GM18868 (cell line): ENCODE results near the gene KIF21A.
"Not testable (repeated sequence)": the region's sequence is repeated elsewhere in the genome, so short reads cannot be mapped to it uniquely, and the experiment has no call there.

Source experiments
- ATAC-seq: cut with Tn5 transposase; IDR thresholded peaks from one replicate; pipeline ENCODE4 v1.9.1; 2021; ENCODE audit warnings: mild to moderate bottlenecking, moderate library complexity; ENCODE audit not compliant: unreplicated experiment

The KIF21A gene

GRCh38 chr12:39352471-39353017 lies 90.4 kb downstream of the KIF21A start:
- no peak for ATAC-seq

- no peak for ATAC-seq
These were observed 91.8 kb downstream of the KIF21A start for GRCh38 chr12:39351153-39351552.

- no peak for ATAC-seq
These were observed 93.8 kb downstream of the KIF21A start for GRCh38 chr12:39348941-39349626.

GRCh38 chr12:39348523-39348922 lies 94.4 kb downstream of the KIF21A start:
- no peak for ATAC-seq

GRCh38 chr12:39344926-39345325 lies 98.0 kb downstream of the KIF21A start:
- no peak for ATAC-seq

GRCh38 chr12:39343665-39344064 lies 99.3 kb downstream of the KIF21A start:
- ATAC-seq: no peak

GRCh38 chr12:39341761-39342160 lies 101.2 kb downstream of the KIF21A start:
- no peak for ATAC-seq

GRCh38 chr12:39341179-39341578 lies 101.7 kb downstream of the KIF21A start:
- peak; percentile 85 for ATAC-seq

- no peak for ATAC-seq
These were observed 110.2 kb downstream of the KIF21A start for GRCh38 chr12:39332661-39333175.

GRCh38 chr12:39331539-39332261 lies 111.2 kb downstream of the KIF21A start:
- ATAC-seq: no peak

- no peak for ATAC-seq
These were observed 113.0 kb downstream of the KIF21A start for GRCh38 chr12:39329876-39330275.

- ATAC-seq: no peak
These were observed 113.9 kb downstream of the KIF21A start for GRCh38 chr12:39329018-39329417.

GRCh38 chr12:39327965-39328364 lies 115.0 kb downstream of the KIF21A start:
- ATAC-seq: no peak

- ATAC-seq: no peak
These were observed 115.4 kb downstream of the KIF21A start for GRCh38 chr12:39327510-39327909.

GRCh38 chr12:39319180-39319579 lies 123.7 kb downstream of the KIF21A start:
- ATAC-seq: no peak

- no peak for ATAC-seq
These were observed 128.4 kb downstream of the KIF21A start for GRCh38 chr12:39314547-39314946.

- no peak for ATAC-seq
These were observed 133.4 kb downstream of the KIF21A start for GRCh38 chr12:39309516-39309915.

GRCh38 chr12:39301422-39301821 lies 141.5 kb downstream of the KIF21A start:
- no peak for ATAC-seq

GRCh38 chr12:39300799-39301198 lies 142.1 kb downstream of the KIF21A start:
- ATAC-seq: no peak

GRCh38 chr12:39297891-39298290 lies 145.0 kb downstream of the KIF21A start:
- ATAC-seq: no peak

GRCh38 chr12:39296496-39296895 lies 146.4 kb downstream of the KIF21A start:
- no peak for ATAC-seq

GRCh38 chr12:39295593-39295992 lies 147.3 kb downstream of the KIF21A start:
- not testable (repeated sequence) for ATAC-seq
